K562 (cell line): ENCODE measurements around the gene POLR2J. TPM values are rescaled to one million over a fixed set of nuclear protein-coding genes. Genes with fewer than 3 reads are reported as not detected.

Source experiments
- BDP1 ChIP-seq: IDR thresholded peaks from 3 replicates; pipeline ENCODE4 v1.6.1; 2011; ENCODE audit not compliant: insufficient read length, insufficient read depth
- EP300 ChIP-seq: IDR thresholded peaks from 2 replicates; pipeline ENCODE4 v1.6.1; 2012; ENCODE audit warnings: low read length, improper control_type of control experiment
- ESRRB ChIP-seq: fragments of 250-450 bp; sonication (Bioruptor Pico); IDR thresholded peaks from 2 replicates; pipeline ENCODE4 v1.5.0; 2020; ENCODE audit warnings: mild to moderate bottlenecking, moderate library complexity, borderline replicate concordance
- FOXA3 ChIP-seq, 2 experiments: fragments of 450-650 bp in 1 of 2; sonication (generic) in 1 of 2; formaldehyde crosslinking; IDR thresholded peaks in 1 of 2; conservative IDR thresholded peaks in 1 of 2; 2 replicates each; pipeline versions ENCODE4 v1.4.0 to v1.8.0; 2020 to 2022; ENCODE audit warnings: mild to moderate bottlenecking in 2 of 2, missing genetic modification reagents in 1 of 2
- PHF20 ChIP-seq: fragments of 450-650 bp; IDR thresholded peaks from 2 replicates; pipeline ENCODE4 v1.6.1; 2018; ENCODE audit not compliant: partially characterized antibody
- TCFL5 ChIP-seq: fragments of 250-450 bp; sonication (Bioruptor Pico); conservative IDR thresholded peaks from 2 replicates; pipeline ENCODE4 v1.6.1; 2021; ENCODE audit warnings: mild to moderate bottlenecking, moderate library complexity, matching md5 sums
- ZBTB8A ChIP-seq: fragments of 450-650 bp; IDR thresholded peaks from 2 replicates; pipeline ENCODE4 v1.6.1; 2018; ENCODE audit warnings: mild to moderate bottlenecking, moderate library complexity; ENCODE audit not compliant: partially characterized antibody
- ZNF143 ChIP-seq: sonication (generic); formaldehyde crosslinking; IDR thresholded peaks from 2 replicates; pipeline ENCODE4 v1.9.0; 2022; ENCODE audit warnings: mild to moderate bottlenecking, missing genetic modification reagents
- ZNF699 ChIP-seq: fragments of 250-450 bp; sonication (Bioruptor Pico); IDR thresholded peaks from 2 replicates; pipeline ENCODE4 v1.8.0; 2021; ENCODE audit warnings: mild to moderate bottlenecking, moderate library complexity; ENCODE audit not compliant: insufficient replicate concordance
- polyA plus RNA-seq, 8 experiments: library from polyadenylated mRNA; depleted of rRNA in 4 of 8; stranded (reverse) in 5 of 8; unstranded in 3 of 8; fragments of >200 nt; fragmentation: Nextera tagmentation in 2 of 8; fragmentation: Illumina TruSeq in 1 of 8; extraction: Ambion mirVana in 2 of 8; extraction: Trizol in 1 of 8; gene quantifications; 2 replicates each; pipeline versions ENCODE4 v1.2.1 to v1.2.3, GENCODE V29; 2011 to 2014; ENCODE audit warnings: inconsistent platforms in 1 of 8, missing spikeins in 1 of 8
- total RNA-seq, 7 experiments: library from RNA; depleted of rRNA in 6 of 7; stranded (reverse); fragments of >200 nt in 6 of 7; fragmentation: Illumina TruSeq in 2 of 7; extraction: Trizol in 2 of 7; gene quantifications; 2 replicates each; pipeline versions ENCODE4 v1.2.1 to v1.2.3, GENCODE V29; 2011 to 2021; ENCODE audit warnings: low replicate concordance in 1 of 7
- TF ChIP-seq, protein P1 (sequence below): sonication (generic); formaldehyde crosslinking; IDR thresholded peaks from 2 replicates; pipeline ENCODE4 v1.8.0; 2022; ENCODE audit warnings: mild to moderate bottlenecking, missing genetic modification reagents
- TF ChIP-seq, protein P2 (sequence below): fragments of 250-450 bp; sonication (Bioruptor Pico); IDR thresholded peaks from 2 replicates; pipeline ENCODE4 v1.5.0; 2021
- TF ChIP-seq, protein P3 (sequence below), 2 experiments: fragments of 150-350 bp in 1 of 2; IDR thresholded peaks; 2 replicates each; pipeline ENCODE4 v1.6.1; 2012 to 2016; ENCODE audit warnings: low read depth in 2 of 2, low read length in 2 of 2, mild to moderate bottlenecking in 1 of 2, moderate library complexity in 1 of 2
- TF ChIP-seq, protein P4 (sequence below), 3 experiments: IDR thresholded peaks in 2 of 3; conservative IDR thresholded peaks in 1 of 3; 2 replicates each; pipeline ENCODE4 v1.5.1; 2011 to 2012; ENCODE audit warnings: low read length in 3 of 3, mild to moderate bottlenecking in 3 of 3, control low read depth in 2 of 3, improper control_type of control experiment in 1 of 3, inconsistent platforms in 1 of 3, low read depth in 1 of 3, mixed read lengths in 1 of 3, moderate library complexity in 1 of 3; ENCODE audit not compliant: insufficient read depth in 2 of 3

Gene POLR2J
- total and polyA plus RNA-seq, 9 of the 15 experiments (the other 6 are each of a cell fraction or from before 2014, with no cell fraction given): 32.3 to 220 (median 113) TPM

DNA sequence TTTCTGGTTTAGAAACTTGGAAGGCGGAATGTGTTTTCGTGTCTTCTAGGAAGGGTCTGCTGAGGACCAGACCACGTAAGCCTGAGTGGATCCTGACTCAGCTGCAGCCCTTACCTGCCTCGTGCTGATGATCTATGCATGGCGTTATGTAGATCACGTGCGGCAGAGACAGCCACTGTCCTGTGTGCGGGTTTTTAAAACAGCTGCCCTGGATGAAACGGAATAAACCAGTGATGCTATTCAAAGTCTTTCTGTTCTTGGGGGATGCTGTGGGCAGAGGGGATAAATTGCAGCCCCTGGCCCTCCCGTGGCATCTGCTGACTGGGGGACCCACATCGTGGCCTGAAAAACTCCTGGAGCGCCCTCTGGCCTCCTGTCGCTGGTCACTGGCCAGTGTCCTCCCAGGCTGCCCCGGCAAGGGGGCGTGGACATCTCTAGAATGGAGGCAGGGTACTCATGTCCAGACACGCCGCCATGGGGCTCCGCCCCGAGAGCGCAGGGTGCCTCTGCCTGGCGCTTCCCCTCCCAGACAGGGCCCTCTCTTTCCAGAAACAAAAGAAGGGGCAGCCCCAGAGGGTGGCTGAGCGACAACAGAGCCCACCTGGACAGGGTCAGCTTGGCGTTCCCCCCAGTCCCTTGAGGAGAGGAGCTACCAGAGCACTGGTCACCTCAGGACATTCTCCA is 27.2 kb downstream of the POLR2J start (continued):
- TF ChIP-seq PHF20: no peak
- TF ChIP-seq ZBTB8A: no peak
- no peak for TF ChIP-seq ZNF699 (CRISPR knock-in tag)
- TF ChIP-seq, protein P1, sequence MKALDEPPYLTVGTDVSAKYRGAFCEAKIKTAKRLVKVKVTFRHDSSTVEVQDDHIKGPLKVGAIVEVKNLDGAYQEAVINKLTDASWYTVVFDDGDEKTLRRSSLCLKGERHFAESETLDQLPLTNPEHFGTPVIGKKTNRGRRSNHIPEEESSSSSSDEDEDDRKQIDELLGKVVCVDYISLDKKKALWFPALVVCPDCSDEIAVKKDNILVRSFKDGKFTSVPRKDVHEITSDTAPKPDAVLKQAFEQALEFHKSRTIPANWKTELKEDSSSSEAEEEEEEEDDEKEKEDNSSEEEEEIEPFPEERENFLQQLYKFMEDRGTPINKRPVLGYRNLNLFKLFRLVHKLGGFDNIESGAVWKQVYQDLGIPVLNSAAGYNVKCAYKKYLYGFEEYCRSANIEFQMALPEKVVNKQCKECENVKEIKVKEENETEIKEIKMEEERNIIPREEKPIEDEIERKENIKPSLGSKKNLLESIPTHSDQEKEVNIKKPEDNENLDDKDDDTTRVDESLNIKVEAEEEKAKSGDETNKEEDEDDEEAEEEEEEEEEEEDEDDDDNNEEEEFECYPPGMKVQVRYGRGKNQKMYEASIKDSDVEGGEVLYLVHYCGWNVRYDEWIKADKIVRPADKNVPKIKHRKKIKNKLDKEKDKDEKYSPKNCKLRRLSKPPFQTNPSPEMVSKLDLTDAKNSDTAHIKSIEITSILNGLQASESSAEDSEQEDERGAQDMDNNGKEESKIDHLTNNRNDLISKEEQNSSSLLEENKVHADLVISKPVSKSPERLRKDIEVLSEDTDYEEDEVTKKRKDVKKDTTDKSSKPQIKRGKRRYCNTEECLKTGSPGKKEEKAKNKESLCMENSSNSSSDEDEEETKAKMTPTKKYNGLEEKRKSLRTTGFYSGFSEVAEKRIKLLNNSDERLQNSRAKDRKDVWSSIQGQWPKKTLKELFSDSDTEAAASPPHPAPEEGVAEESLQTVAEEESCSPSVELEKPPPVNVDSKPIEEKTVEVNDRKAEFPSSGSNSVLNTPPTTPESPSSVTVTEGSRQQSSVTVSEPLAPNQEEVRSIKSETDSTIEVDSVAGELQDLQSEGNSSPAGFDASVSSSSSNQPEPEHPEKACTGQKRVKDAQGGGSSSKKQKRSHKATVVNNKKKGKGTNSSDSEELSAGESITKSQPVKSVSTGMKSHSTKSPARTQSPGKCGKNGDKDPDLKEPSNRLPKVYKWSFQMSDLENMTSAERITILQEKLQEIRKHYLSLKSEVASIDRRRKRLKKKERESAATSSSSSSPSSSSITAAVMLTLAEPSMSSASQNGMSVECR (CRISPR knock-in tag): no peak
- no peak for TF ChIP-seq BDP1
- TF ChIP-seq, protein P2, sequence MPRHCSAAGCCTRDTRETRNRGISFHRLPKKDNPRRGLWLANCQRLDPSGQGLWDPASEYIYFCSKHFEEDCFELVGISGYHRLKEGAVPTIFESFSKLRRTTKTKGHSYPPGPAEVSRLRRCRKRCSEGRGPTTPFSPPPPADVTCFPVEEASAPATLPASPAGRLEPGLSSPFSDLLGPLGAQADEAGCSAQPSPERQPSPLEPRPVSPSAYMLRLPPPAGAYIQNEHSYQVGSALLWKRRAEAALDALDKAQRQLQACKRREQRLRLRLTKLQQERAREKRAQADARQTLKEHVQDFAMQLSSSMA (CRISPR knock-in tag): no peak
- no peak for TF ChIP-seq ZNF143 (CRISPR knock-in tag)
- 0 out of 4 replicates have a peak, but pooled peaks of 1 of the 2 experiments have one; percentile 19 for TF ChIP-seq FOXA3 (CRISPR knock-in tag; conservative IDR thresholded peaks at IDR 0.05 in 1 of 2, IDR thresholded peaks at IDR 0.05 in 1 of 2)
- TF ChIP-seq EP300: no peak
- no peak for TF ChIP-seq TCFL5 (CRISPR knock-in tag)
- TF ChIP-seq, protein P3, sequence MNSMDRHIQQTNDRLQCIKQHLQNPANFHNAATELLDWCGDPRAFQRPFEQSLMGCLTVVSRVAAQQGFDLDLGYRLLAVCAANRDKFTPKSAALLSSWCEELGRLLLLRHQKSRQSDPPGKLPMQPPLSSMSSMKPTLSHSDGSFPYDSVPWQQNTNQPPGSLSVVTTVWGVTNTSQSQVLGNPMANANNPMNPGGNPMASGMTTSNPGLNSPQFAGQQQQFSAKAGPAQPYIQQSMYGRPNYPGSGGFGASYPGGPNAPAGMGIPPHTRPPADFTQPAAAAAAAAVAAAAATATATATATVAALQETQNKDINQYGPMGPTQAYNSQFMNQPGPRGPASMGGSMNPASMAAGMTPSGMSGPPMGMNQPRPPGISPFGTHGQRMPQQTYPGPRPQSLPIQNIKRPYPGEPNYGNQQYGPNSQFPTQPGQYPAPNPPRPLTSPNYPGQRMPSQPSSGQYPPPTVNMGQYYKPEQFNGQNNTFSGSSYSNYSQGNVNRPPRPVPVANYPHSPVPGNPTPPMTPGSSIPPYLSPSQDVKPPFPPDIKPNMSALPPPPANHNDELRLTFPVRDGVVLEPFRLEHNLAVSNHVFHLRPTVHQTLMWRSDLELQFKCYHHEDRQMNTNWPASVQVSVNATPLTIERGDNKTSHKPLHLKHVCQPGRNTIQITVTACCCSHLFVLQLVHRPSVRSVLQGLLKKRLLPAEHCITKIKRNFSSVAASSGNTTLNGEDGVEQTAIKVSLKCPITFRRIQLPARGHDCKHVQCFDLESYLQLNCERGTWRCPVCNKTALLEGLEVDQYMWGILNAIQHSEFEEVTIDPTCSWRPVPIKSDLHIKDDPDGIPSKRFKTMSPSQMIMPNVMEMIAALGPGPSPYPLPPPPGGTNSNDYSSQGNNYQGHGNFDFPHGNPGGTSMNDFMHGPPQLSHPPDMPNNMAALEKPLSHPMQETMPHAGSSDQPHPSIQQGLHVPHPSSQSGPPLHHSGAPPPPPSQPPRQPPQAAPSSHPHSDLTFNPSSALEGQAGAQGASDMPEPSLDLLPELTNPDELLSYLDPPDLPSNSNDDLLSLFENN (IDR thresholded peaks at IDR 0.05; ENCODE audit: low read depth in 2 of 2, low read length in 2 of 2): no peak
- no peak for TF ChIP-seq ESRRB
- TF ChIP-seq, protein P4, sequence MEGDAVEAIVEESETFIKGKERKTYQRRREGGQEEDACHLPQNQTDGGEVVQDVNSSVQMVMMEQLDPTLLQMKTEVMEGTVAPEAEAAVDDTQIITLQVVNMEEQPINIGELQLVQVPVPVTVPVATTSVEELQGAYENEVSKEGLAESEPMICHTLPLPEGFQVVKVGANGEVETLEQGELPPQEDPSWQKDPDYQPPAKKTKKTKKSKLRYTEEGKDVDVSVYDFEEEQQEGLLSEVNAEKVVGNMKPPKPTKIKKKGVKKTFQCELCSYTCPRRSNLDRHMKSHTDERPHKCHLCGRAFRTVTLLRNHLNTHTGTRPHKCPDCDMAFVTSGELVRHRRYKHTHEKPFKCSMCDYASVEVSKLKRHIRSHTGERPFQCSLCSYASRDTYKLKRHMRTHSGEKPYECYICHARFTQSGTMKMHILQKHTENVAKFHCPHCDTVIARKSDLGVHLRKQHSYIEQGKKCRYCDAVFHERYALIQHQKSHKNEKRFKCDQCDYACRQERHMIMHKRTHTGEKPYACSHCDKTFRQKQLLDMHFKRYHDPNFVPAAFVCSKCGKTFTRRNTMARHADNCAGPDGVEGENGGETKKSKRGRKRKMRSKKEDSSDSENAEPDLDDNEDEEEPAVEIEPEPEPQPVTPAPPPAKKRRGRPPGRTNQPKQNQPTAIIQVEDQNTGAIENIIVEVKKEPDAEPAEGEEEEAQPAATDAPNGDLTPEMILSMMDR (IDR thresholded peaks at IDR 0.05 in 2 of 3, conservative IDR thresholded peaks at IDR 0.05 in 1 of 3; ENCODE audit: insufficient read depth in 2 of 3, low read depth in 1 of 3, low read length in 3 of 3): peak; percentile 55 to 70 (median 69)
